Stromal cell of bone marrow (primary cell): Measurements from ENCODE around the gene NKX2-1.
"Not testable (repeated sequence)": the region's sequence is repeated elsewhere in the genome, so short reads cannot be mapped to it uniquely, and the experiment has no call there.

ENCODE experiments used
- DNase-seq: peaks from one replicate; pipeline ENCODE4 v3.0.0-alpha.2; 2012; ENCODE audit warnings: low read depth

The NKX2-1 gene

GRCh38 chr14:36519431-36520321 is at the start of gene NKX2-1:
Gene NKX2-1 (minus strand): TSS chr14:36520232. CDS start chr14:36520129, 103 bp downstream.
- no peak for DNase-seq

DNA sequence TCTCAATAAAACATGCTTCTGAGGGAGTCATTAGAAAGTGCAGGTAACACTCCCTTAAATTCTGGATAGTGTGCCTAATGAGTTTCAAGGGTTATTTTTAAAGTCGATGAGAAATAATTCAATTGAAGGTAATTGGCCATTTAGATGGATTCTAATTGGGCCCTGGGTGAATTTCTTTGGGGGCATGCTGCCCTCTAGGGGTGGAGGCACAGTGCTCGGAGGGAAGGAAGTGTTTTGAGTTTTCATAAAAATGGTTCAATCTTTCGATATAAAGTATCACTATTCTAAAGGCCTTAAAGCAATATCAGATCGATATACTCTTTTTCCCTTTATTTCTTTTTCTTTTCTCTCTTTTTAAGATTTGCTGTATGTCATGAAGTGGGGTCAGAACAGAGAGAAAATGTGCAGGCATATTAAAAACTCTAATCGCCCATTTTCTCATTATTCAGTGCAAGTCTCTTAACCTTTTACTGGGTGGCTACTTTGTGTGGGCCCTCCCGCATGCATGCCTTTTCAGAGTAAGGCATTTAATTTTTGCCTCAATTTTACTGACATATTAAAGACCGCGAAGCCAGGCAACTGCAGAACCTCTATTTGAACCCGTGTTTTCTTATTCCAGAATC is 36.9 kb upstream of the NKX2-1 start:
- DNase-seq: no peak

GRCh38 chr14:36555998-36556743 is 36.1 kb upstream of the NKX2-1 start:
- DNase-seq: no peak

DNA sequence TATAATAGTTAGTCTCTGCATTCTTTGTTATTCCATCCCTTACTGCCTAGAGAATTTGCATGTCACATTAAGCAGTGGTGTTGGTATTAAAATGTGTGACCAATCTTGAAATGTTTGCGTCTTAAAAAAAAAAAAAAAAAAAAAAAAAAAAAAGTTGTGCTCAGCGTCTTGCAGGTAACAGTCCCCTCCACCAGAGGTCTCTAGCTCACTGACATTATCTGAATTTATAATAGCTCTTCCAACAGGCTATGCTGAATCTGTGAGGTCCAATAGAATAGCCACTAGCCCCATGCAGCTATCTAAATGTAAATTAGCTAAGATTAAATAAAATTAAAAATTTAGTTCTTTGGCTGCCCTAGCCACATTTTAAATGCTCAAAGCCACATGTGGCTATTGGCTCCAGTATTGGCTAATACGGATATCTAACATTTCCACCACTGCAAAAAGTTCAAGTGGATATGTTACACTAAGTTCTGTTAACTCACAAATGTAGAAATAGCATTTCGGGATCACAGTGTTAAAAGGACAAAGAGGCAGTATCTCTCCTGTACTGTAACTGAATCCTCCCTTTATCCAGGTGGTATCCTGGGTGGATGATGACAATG is 33.7 kb upstream of the NKX2-1 start:
- DNase-seq: peak; percentile 28

DNA sequence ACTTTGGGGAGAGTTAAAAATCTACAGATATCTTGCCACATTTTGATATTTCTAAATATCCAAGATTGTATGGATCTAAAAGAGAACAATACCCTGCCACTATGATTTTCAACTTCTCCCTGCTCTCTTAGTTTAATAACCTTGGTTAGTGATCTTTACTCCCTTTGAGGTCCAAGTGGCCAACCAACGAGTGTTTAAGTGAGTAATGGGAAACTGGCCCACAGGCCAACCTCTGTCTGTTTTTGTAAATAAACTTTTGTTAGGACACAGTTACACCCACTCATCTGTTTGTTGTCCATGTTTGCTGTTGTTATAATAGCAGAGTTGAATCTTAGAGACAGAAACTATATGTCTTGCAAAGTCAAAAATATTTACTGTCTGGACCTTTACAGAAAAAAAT is 30.9 kb upstream of the NKX2-1 start:
- DNase-seq: no peak

DNA sequence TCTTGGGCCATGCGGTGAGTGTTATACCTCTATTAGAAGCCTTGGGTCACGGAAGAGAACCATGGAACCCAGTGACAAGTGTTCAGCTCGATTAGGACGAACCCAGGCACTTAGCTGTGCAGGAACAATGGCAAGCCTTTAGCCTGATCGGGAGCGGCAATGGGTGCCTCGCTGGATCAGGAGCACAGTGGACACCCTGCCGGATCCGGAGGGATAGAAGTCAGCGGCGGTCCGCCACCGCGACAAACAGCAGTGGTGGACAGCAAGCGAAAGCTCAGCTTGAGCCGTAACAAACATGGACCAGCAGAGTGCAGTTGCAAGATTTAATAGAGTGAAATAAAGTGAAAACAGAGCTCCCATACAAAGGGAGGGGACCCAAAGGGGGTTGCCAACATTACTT is 24.2 kb upstream of the NKX2-1 start:
- DNase-seq: not testable (repeated sequence)

GRCh38 chr14:36538051-36538450 is 18.0 kb upstream of the NKX2-1 start:
- DNase-seq: no peak

DNA sequence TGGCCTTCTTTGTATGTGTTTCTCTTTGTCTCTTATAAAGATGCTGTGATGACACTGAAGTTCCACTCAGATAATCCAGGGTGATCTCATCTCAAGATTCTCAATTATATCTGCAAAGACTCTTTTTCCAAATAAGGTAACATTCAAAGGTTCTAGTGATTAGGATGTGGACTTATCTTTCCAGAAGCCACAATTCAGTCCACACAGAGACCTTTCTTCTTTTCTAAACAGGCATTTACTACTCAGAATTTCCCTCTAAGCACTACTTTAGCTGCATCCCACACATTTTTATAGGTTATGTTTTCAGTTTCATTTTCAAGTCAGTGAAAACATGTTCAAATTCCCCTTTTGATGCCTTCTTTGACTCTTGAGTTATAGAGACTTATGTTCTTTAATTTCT is 9.0 kb upstream of the NKX2-1 start:
- no peak for DNase-seq

DNA sequence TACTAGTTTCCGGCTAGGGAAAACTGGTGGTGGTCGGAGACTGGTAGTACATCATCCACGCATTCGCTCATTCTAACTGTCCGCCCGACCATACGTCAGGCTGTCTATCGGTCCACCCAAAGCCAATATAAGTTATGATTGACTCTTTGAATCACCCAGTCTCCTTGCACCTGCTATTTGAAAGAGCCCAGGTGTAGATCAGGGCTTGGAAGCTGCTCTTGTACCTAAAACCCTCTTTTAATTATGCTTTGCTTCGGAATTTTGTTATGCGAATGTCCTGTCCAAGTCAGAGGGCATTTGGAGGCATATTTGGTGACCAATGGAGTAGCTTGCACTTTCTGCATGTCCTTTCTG is 5.7 kb upstream of the NKX2-1 start:
- no peak for DNase-seq

DNA sequence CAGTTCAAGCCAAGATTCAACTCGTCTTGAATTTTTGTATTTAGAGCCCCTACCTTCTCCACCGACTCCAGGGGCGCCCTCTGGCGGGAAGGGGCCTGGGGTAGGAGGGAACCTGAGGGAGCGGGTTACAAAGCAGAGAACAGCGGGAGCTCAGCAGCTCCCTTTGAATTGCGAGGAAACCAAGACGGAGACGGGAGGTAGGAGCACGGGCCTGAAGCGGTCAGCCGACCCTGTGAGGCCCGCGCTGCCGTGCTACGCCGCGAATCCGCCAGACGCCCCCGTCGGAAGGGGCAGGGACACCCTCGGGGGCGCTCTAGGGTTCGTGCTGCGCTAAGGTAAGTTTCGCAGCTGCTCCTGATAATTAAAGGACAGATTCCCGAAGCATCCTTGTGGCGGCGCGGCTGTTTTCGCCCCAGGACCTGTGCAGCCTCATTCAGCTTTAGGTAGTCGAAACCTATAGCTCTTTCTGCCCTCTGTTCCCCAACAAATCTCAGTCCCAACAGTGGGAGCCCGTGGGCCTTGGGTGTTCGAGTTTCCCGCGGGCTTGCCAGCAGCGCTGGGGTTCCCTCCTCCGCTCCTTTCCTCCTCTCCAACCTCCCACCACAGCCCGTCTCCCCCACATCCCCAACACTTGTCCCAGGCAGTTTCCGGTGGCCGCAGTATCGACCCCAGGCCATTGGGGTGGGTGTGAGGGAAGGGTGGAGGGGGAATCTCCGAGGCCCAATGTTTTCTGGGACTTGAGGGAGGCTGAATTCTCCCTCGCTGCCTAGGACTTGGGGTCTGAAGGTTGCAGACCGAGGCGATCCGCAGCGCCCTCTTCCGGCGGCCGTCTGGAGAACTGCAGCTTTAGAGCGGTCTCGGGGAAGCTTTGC is 5.1 kb upstream of the NKX2-1 start:
- no peak for DNase-seq

DNA sequence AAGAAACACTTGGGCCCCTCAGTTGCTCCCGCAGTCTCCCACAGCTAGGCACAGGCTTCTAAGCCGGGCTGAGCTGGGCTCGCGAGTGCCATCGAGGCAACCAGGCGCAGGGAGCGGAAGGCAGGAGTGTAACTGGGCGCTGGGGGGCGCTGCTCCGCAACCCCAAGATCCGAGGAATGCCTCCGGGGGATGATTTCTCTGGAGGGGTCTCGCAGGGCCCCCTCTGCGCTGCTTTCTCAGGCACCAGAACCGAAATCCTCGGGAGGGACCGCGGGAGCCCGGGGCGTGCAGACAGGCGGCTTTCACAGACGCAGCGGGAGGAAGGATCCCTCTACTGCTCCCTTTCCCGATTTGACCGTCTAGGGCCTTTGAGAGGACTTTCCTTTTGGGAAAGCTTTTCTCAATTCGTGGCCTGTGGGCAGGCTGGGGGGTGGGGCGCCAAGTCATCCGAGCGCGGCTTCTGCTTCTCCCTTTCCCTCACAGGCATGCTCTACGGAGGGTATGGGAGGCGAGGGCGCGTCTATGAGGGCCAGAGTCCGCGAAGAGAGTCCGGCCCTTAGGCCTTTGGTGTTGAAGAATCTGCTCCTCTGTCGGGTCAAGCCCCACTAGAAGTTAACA is 4.3 kb upstream of the NKX2-1 start:
- DNase-seq: no peak

DNA sequence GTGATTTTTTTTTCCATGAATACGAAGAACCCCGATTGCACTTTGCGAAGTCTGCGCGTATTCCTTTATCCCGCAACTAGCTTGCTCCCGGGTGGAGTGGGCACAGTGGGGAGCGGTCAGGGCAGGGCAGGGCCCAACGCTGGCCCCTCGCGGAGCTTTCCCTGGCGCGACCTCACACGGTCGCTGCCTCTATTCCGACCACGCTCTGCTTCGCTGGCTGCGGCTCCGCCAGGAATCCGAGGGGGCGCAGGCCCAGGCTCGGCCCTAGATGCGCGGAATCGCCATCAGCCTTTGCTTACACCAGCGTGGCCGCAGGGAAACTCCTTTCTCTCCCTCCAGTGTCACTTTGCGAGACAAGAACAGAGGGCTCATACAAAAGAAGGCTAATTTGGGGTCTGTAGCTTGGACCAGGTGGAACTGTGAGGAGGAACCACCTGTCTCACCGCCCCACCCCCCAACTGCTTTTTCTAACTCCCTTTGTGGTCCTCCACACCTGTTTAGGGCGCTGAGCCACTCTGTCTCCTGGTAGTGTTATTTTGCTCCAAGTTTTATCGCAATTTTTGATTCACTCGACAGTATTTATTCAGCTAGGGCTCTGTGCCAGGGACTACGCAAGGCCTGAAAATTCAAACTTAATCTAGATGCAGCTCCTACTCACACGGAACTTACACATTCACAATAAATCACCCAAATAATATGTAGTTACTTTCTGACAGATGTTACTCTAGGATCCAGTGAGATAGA is 3.1 kb upstream of the NKX2-1 start:
- DNase-seq: no peak

GRCh38 chr14:36522347-36522971 is 2.4 kb upstream of the NKX2-1 start:
- DNase-seq: no peak

- DNase-seq: no peak
Measured at GRCh38 chr14:36521598-36522345, 1.7 kb upstream of the NKX2-1 start.

GRCh38 chr14:36520601-36521525 is 831 bp upstream of the NKX2-1 start:
- DNase-seq: peak; percentile 1

- no peak for DNase-seq
Measured at GRCh38 chr14:36518586-36519430, 1.2 kb downstream of the NKX2-1 start.

- no peak for DNase-seq
Measured at GRCh38 chr14:36518031-36518585, 1.9 kb downstream of the NKX2-1 start.
